ENCODE data around the gene C10orf71.

C10orf71 gene

GRCh38 chr10:49333192-49333591 lies 34.2 kb downstream of the C10orf71 start:
- TF ChIP-seq POLR2A (IDR thresholded peaks at IDR 0.05; ENCODE audit: low read length) (no peak), GATA1 (IDR thresholded peaks at IDR 0.05; ENCODE audit: low read depth, low read length) (no peak)
- no peak for DNase-seq

GRCh38 chr10:49334964-49335363 lies 36.0 kb downstream of the C10orf71 start:
- DNase-seq: no peak
- TF ChIP-seq GATA1 (IDR thresholded peaks at IDR 0.05; ENCODE audit: low read depth, low read length): no peak
- no peak for TF ChIP-seq POLR2A (IDR thresholded peaks at IDR 0.05; ENCODE audit: low read length)

- DNase-seq: no peak
- TF ChIP-seq GATA1 (IDR thresholded peaks at IDR 0.05; ENCODE audit: low read depth, low read length): no peak
- no peak for TF ChIP-seq POLR2A (IDR thresholded peaks at IDR 0.05; ENCODE audit: low read length)
Measured at GRCh38 chr10:49335364-49335972, 36.5 kb downstream of the C10orf71 start.

- DNase-seq: no peak
- TF ChIP-seq POLR2A (IDR thresholded peaks at IDR 0.05; ENCODE audit: low read length) (no peak), GATA1 (IDR thresholded peaks at IDR 0.05; ENCODE audit: low read depth, low read length) (no peak)
Measured at GRCh38 chr10:49338604-49339003, 39.6 kb downstream of the C10orf71 start.

- TF ChIP-seq GATA1 (IDR thresholded peaks at IDR 0.05; ENCODE audit: low read depth, low read length) (no peak), POLR2A (IDR thresholded peaks at IDR 0.05; ENCODE audit: low read length) (no peak)
- no peak for DNase-seq
Measured at GRCh38 chr10:49344840-49345239, 45.9 kb downstream of the C10orf71 start.

- TF ChIP-seq GATA1 (IDR thresholded peaks at IDR 0.05; ENCODE audit: low read depth, low read length): no peak
- no peak for TF ChIP-seq POLR2A (IDR thresholded peaks at IDR 0.05; ENCODE audit: low read length)
- no peak for DNase-seq
Measured at GRCh38 chr10:49347342-49347741, 48.4 kb downstream of the C10orf71 start.

- no peak for DNase-seq
- TF ChIP-seq GATA1 (IDR thresholded peaks at IDR 0.05; ENCODE audit: low read depth, low read length) (no peak), POLR2A (IDR thresholded peaks at IDR 0.05; ENCODE audit: low read length) (no peak)
Measured at GRCh38 chr10:49347827-49348226, 48.9 kb downstream of the C10orf71 start.

- no peak for TF ChIP-seq GATA1 (IDR thresholded peaks at IDR 0.05; ENCODE audit: low read depth, low read length)
- no peak for TF ChIP-seq POLR2A (IDR thresholded peaks at IDR 0.05; ENCODE audit: low read length)
- DNase-seq: no peak
Measured at GRCh38 chr10:49348593-49348992, 49.6 kb downstream of the C10orf71 start.

- no peak for TF ChIP-seq POLR2A (IDR thresholded peaks at IDR 0.05; ENCODE audit: low read length)
- no peak for TF ChIP-seq GATA1 (IDR thresholded peaks at IDR 0.05; ENCODE audit: low read depth, low read length)
Measured at GRCh38 chr10:49349390-49349789, 50.4 kb downstream of the C10orf71 start.

GRCh38 chr10:49350138-49350537 lies 51.2 kb downstream of the C10orf71 start:
- TF ChIP-seq GATA1 (IDR thresholded peaks at IDR 0.05; ENCODE audit: low read depth, low read length) (no peak), POLR2A (IDR thresholded peaks at IDR 0.05; ENCODE audit: low read length) (no peak)
- no peak for DNase-seq

More at GRCh38 chr10:49349390-49349789, 50.4 kb downstream of the C10orf71 start:
- no peak for DNase-seq

GRCh38 chr10:49350846-49351532 lies 52.0 kb downstream of the C10orf71 start:
- no peak for TF ChIP-seq GATA1 (IDR thresholded peaks at IDR 0.05; ENCODE audit: low read depth, low read length)
- TF ChIP-seq POLR2A (IDR thresholded peaks at IDR 0.05; ENCODE audit: low read length): no peak
- no peak for DNase-seq

- TF ChIP-seq GATA1 (IDR thresholded peaks at IDR 0.05; ENCODE audit: low read depth, low read length): no peak
- TF ChIP-seq POLR2A (IDR thresholded peaks at IDR 0.05; ENCODE audit: low read length): no peak
- DNase-seq: no peak
Measured at GRCh38 chr10:49351669-49352068, 52.7 kb downstream of the C10orf71 start.

GRCh38 chr10:49352323-49352722 lies 53.4 kb downstream of the C10orf71 start:
- DNase-seq: no peak
- TF ChIP-seq GATA1 (IDR thresholded peaks at IDR 0.05; ENCODE audit: low read depth, low read length) (no peak), POLR2A (IDR thresholded peaks at IDR 0.05; ENCODE audit: low read length) (no peak)

GRCh38 chr10:49353026-49353894 lies 54.3 kb downstream of the C10orf71 start:
- TF ChIP-seq GATA1 (IDR thresholded peaks at IDR 0.05; ENCODE audit: low read depth, low read length) (no peak), POLR2A (IDR thresholded peaks at IDR 0.05; ENCODE audit: low read length) (no peak)
- no peak for DNase-seq

Measured in erythroblast (primary cell).